ENCODE measurements around the gene TANGO2. TPM values are rescaled to one million over a fixed set of nuclear protein-coding genes. Genes with fewer than 3 reads are reported as not detected.

The TANGO2 gene
- total and polyA plus RNA-seq, 2 of the 8 experiments (the other 6 are each of a cell fraction or from before 2014, with no cell fraction given): 10.1 to 18.4 TPM

- H3K23ac ChIP-seq (ENCODE audit: insufficient read length): no peak overlapping the region
- WGBS, 2 experiments (ENCODE audit: extremely low coverage in 1 of 2, insufficient coverage in 1 of 2, insufficient read length in 1 of 2, insufficient replicate concordance in 2 of 2, low coverage in 1 of 2, low lambda C conversion rate in 2 of 2, missing lambda C conversion rate in 1 of 2): 38% methylated on average over 11 of the region's 11 CpGs; no CpG with 5 or more reads in 1 of the 2 experiments
- no peak overlapping the region for H3K9ac ChIP-seq (replicated peaks in 1 of 4; ENCODE audit: extremely low read depth in 1 of 4, low read depth in 3 of 4, low read length in 3 of 4)
- TF ChIP-seq KDM4A (IDR thresholded peaks at IDR 0.05; ENCODE audit: low read depth, low read length, severe bottlenecking) (no peak), SP4 (IDR thresholded peaks at IDR 0.05; ENCODE audit: low read length) (no peak), EZH2 (IDR thresholded peaks at IDR 0.05; ENCODE audit: low read depth, low read length, severe bottlenecking) (no peak), GTF2F1 (IDR thresholded peaks at IDR 0.05; ENCODE audit: borderline replicate concordance, low read depth, low read length) (no peak), NRF1 (IDR thresholded peaks at IDR 0.05; ENCODE audit: low read depth, low read length) (no peak), POLR2AphosphoS5 (IDR thresholded peaks at IDR 0.05; ENCODE audit: low read depth, low read length) (no peak), SRF (IDR thresholded peaks at IDR 0.05; ENCODE audit: low read depth, low read length) (no peak), ASH2L (IDR thresholded peaks at IDR 0.05; ENCODE audit: low read length) (no peak), POLR2A (IDR thresholded peaks at IDR 0.05; ENCODE audit: control extremely low read depth in 1 of 2, low read depth in 2 of 2, low read length in 2 of 2) (no peak)
- TF ChIP-seq, protein P1, sequence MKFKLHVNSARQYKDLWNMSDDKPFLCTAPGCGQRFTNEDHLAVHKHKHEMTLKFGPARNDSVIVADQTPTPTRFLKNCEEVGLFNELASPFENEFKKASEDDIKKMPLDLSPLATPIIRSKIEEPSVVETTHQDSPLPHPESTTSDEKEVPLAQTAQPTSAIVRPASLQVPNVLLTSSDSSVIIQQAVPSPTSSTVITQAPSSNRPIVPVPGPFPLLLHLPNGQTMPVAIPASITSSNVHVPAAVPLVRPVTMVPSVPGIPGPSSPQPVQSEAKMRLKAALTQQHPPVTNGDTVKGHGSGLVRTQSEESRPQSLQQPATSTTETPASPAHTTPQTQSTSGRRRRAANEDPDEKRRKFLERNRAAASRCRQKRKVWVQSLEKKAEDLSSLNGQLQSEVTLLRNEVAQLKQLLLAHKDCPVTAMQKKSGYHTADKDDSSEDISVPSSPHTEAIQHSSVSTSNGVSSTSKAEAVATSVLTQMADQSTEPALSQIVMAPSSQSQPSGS (IDR thresholded peaks at IDR 0.05; ENCODE audit: low read length): no peak
- TF ChIP-seq, protein P2, sequence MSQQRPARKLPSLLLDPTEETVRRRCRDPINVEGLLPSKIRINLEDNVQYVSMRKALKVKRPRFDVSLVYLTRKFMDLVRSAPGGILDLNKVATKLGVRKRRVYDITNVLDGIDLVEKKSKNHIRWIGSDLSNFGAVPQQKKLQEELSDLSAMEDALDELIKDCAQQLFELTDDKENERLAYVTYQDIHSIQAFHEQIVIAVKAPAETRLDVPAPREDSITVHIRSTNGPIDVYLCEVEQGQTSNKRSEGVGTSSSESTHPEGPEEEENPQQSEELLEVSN (IDR thresholded peaks at IDR 0.05): no peak
These were observed 7.5 kb upstream of the TANGO2 start for GRCh38 chr22:20013382-20013871.

More at GRCh38 chr22:20013382-20013871, 7.5 kb upstream of the TANGO2 start:
- H3K79me1 ChIP-seq (ENCODE audit: low read depth, low read length): peaks cover 3% of the 10 kb centered on the region; the same call in 1 of the 2 replicates
- H2BK5ac ChIP-seq (ENCODE audit: low read depth, low read length): peak overlapping the region; percentile 11
- no peak overlapping the region for H2BK20ac ChIP-seq (ENCODE audit: low read length)
- no peak overlapping the region for H4K5ac ChIP-seq (ENCODE audit: insufficient read length, low read depth, low read length)
- H4K20me1 ChIP-seq (replicated peaks in 1 of 2; ENCODE audit: control insufficient read depth in 1 of 2, insufficient read depth in 2 of 2, low read length in 2 of 2): peaks cover 2 to 15% of the 10 kb centered on the region in 2 experiments
- no peaks in the 10 kb centered on the region for H3K36me3 ChIP-seq (ENCODE audit: control insufficient read depth in 2 of 4, insufficient read depth in 4 of 4, low read length in 3 of 4)
- no peak overlapping the region for H3K14ac ChIP-seq (ENCODE audit: insufficient read length)
- no peak for FAIRE-seq
- H3K56ac ChIP-seq (replicated peaks; ENCODE audit: insufficient read length, low read depth, low read length): no peak overlapping the region
- H3K79me2 ChIP-seq (ENCODE audit: control insufficient read depth in 1 of 2, insufficient read depth in 2 of 2, low read length in 2 of 2): no peaks in the 10 kb centered on the region
- peak overlapping the region; percentile 21; the same call in 1 of the 2 replicates for H3K27ac ChIP-seq (ENCODE audit: low read depth, low read length)
- peaks cover 4% of the 10 kb centered on the region for H3K23me2 ChIP-seq (ENCODE audit: low read depth, low read length)
- H3K18ac ChIP-seq (ENCODE audit: extremely low read depth, low read length): no peak overlapping the region
- peak; percentile 47 to 85 for DNase-seq (ENCODE audit: low read depth in 1 of 2, low spot score in 2 of 2)
- H3K4me3 ChIP-seq (ENCODE audit: extremely low read depth in 1 of 4, insufficient read depth in 2 of 4, low read depth in 3 of 4, low read length in 4 of 4): no peak overlapping the region
- H3K4me1 ChIP-seq (replicated peaks in 1 of 4; ENCODE audit: control insufficient read depth in 3 of 4, insufficient read depth in 4 of 4, low read length in 3 of 4): peaks cover 0 to 8% (median 3%) of the 10 kb centered on the region in 4 experiments; a peak in 4 of 7 replicates
- H2AK5ac ChIP-seq (ENCODE audit: low read depth, low read length): 0 out of 2 replicates have a peak overlapping the region, but pooled peaks have one; percentile 7
- POLR2A ChIA-PET (ENCODE audit: partially characterized antibody): interaction anchor here (0.9 to 1.7 kb wide), 8 partner anchors 9 to 66 kb away, joined by 3 to 17 read pairs (median 4); partner anchors contain the start of gene DGCR8
- peak overlapping the region; percentile 75; the same call in 1 of the 2 replicates for H2BK15ac ChIP-seq (ENCODE audit: low read length)
- peaks cover 11 to 28% (median 24%) of the 10 kb centered on the region in 4 experiments for H3K27me3 ChIP-seq (replicated peaks in 1 of 4; ENCODE audit: control insufficient read depth in 3 of 4, extremely low read depth in 1 of 4, insufficient read depth in 3 of 4, low read length in 3 of 4)
- H4K8ac ChIP-seq (ENCODE audit: extremely low read depth, insufficient read depth, low read length): no peak overlapping the region; the same call in 1 of the 2 replicates
- H3K4ac ChIP-seq (replicated peaks; ENCODE audit: insufficient read length, low read depth, low read length): no peak overlapping the region
- no peak overlapping the region for H2BK120ac ChIP-seq (replicated peaks; ENCODE audit: low read depth, low read length)
- CTCF ChIA-PET (ENCODE audit: partially characterized antibody): interaction anchor here (0.6 to 10.7 kb wide), 33 partner anchors 10 to 1767 kb away, joined by 3 to 369 read pairs (median 5); partner anchors contain the start of gene TANGO2
- no peak overlapping the region for H2AFZ ChIP-seq (ENCODE audit: low read length)
- no peak overlapping the region for H3K4me2 ChIP-seq (ENCODE audit: insufficient read depth in 1 of 2, low read depth in 2 of 2, low read length in 2 of 2)
- H4K91ac ChIP-seq (replicated peaks; ENCODE audit: insufficient read length, low read length): peak overlapping the region; percentile 32
- no peak overlapping the region for H2BK12ac ChIP-seq (ENCODE audit: low read depth, low read length)
- H3K9me3 ChIP-seq (ENCODE audit: insufficient read depth in 2 of 2, low read depth in 1 of 2, low read length in 1 of 2): no peaks in the 10 kb centered on the region

Data from H1 (cell line).